Neural progenitor cell (in vitro differentiated cells): ENCODE measurements around the gene MDM2.

Experiments used
- CTCF ChIP-seq: fragments of 200-600 bp; sonication (generic); IDR thresholded peaks from 2 replicates; pipeline ENCODE4 v1.5.1; 2017; ENCODE audit warnings: antibody characterized with exemption, mild to moderate bottlenecking
- EZH2 ChIP-seq: fragments of 200-600 bp; sonication (generic); IDR thresholded peaks from 2 replicates; pipeline ENCODE4 v1.6.1; 2017; ENCODE audit warnings: antibody characterized with exemption, mild to moderate bottlenecking, moderate library complexity

GRCh38 chr12:68880660-68881325 is 72.8 kb downstream of the MDM2 start:
- TF ChIP-seq EZH2: no peak
- no peak for TF ChIP-seq CTCF
